HL-60/S4 (cell line): Measurements from ENCODE around the gene MAN1A2.
"Not testable (repeated sequence)": the region's sequence is repeated elsewhere in the genome, so short reads cannot be mapped to it uniquely, and the experiment has no call there.

Experiments
- in situ Hi-C: fragments of 300-500 bp; cut with MboI; formaldehyde crosslinking; loops from 2 replicates; pipeline ENCODE4 v1.14.3; 2022; ENCODE audit warnings: low sequenced_read_pairs

MAN1A2 gene

GRCh38 chr1:117396636-117397035 lies 29.4 kb downstream of the MAN1A2 start:
- in situ Hi-C loops: no loop called here

GRCh38 chr1:117398957-117399356 lies 31.7 kb downstream of the MAN1A2 start:
- in situ Hi-C loops: no loop called here

- in situ Hi-C loops: no loop called here
Observed at GRCh38 chr1:117401761-117402160, 34.5 kb downstream of the MAN1A2 start.

- in situ Hi-C loops: no loop called here
Observed at GRCh38 chr1:117403597-117403996, 36.3 kb downstream of the MAN1A2 start.

GRCh38 chr1:117405042-117405441 lies 37.8 kb downstream of the MAN1A2 start:
- in situ Hi-C loops: no loop called here

GRCh38 chr1:117412472-117412871 lies 45.2 kb downstream of the MAN1A2 start:
- in situ Hi-C loops: no loop called here

GRCh38 chr1:117413412-117413811 lies 46.2 kb downstream of the MAN1A2 start:
- in situ Hi-C loops: no loop called here

- in situ Hi-C loops: no loop called here
Observed at GRCh38 chr1:117414943-117415342, 47.7 kb downstream of the MAN1A2 start.

- in situ Hi-C loops: no loop called here
Observed at GRCh38 chr1:117416004-117416403, 48.8 kb downstream of the MAN1A2 start.

- in situ Hi-C loops: no loop called here
Observed at GRCh38 chr1:117416546-117417125, 49.4 kb downstream of the MAN1A2 start.

- in situ Hi-C loops: no loop called here
Observed at GRCh38 chr1:117425050-117425734, 57.9 kb downstream of the MAN1A2 start.

- in situ Hi-C loops: no loop called here
Observed at GRCh38 chr1:117427297-117427696, 60.0 kb downstream of the MAN1A2 start.

GRCh38 chr1:117433943-117434342 lies 66.7 kb downstream of the MAN1A2 start:
- in situ Hi-C loops: no loop called here

- in situ Hi-C loops: no loop called here
Observed at GRCh38 chr1:117436513-117436912, 69.3 kb downstream of the MAN1A2 start.

- in situ Hi-C loops: no loop called here
Observed at GRCh38 chr1:117447661-117448060, 80.4 kb downstream of the MAN1A2 start.

- in situ Hi-C loops: no loop called here
Observed at GRCh38 chr1:117452216-117452615, 85.0 kb downstream of the MAN1A2 start.

- in situ Hi-C loops: no loop called here
Observed at GRCh38 chr1:117453958-117454357, 86.7 kb downstream of the MAN1A2 start.

- in situ Hi-C loops: not testable (repeated sequence)
Observed at GRCh38 chr1:117458410-117458809, 91.2 kb downstream of the MAN1A2 start.

GRCh38 chr1:117466761-117467160 lies 99.5 kb downstream of the MAN1A2 start:
- in situ Hi-C loops: no loop called here

- in situ Hi-C loops: no loop called here
Observed at GRCh38 chr1:117467336-117467735, 100.1 kb downstream of the MAN1A2 start.

- in situ Hi-C loops: no loop called here
Observed at GRCh38 chr1:117473063-117473462, 105.8 kb downstream of the MAN1A2 start.

- in situ Hi-C loops: not testable (repeated sequence)
Observed at GRCh38 chr1:117475495-117475894, 108.2 kb downstream of the MAN1A2 start.

GRCh38 chr1:117479086-117479485 lies 111.8 kb downstream of the MAN1A2 start:
- in situ Hi-C loops: no loop called here
